Activated CD8-positive, alpha-beta memory T cell treated with anti-CD3 and anti-CD28 coated beads, Interleukin-2, amount 50 U/mL, for 4 hours (primary cell): ENCODE measurements around the gene GJB3.
"Not testable (repeated sequence)": the region's sequence is repeated elsewhere in the genome, so short reads cannot be mapped to it uniquely, and the experiment has no call there.

Source experiments
- DNase-seq: peaks from one replicate; pipeline ENCODE4 v3.0.0-alpha.2; 2020

The GJB3 gene

DNA sequence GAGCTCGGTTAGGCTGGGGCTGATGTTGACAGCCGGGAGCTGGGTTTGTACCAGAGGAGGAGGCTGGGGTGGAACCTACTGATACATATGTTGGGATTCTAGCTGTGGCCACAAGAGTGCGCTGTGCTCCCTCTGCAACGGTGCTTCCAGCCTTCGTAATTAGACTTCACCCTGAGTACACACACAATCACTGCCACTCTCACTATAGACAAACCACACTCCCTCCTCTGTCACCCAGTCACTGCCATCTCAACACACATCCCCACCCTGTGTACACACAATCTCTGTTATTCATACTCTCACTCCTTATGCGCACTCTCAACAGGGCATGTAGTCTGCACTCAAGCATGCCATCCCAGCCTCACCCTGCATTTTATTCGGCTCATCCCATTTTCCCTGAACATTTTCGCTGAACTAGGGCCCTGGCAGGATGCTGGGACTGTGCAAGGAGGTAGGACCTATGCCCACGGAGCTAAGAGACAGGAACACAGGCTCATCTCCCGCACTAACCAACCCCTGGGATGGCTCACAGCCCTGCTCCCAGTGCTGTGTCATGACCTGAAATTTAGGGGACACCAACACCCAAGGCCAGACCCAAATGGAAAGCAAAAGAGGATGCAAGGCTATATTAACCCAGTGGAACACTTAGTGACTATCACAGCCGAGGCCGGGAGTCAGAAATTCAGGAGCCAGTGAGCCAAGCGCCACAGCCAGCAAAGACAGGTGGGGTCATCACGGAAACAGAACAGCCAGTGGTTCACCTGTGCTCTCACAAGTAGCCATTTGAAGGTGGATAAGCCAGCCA, 5.7 kb downstream of the GJB3 start:
- DNase-seq = peak; percentile 66

DNA sequence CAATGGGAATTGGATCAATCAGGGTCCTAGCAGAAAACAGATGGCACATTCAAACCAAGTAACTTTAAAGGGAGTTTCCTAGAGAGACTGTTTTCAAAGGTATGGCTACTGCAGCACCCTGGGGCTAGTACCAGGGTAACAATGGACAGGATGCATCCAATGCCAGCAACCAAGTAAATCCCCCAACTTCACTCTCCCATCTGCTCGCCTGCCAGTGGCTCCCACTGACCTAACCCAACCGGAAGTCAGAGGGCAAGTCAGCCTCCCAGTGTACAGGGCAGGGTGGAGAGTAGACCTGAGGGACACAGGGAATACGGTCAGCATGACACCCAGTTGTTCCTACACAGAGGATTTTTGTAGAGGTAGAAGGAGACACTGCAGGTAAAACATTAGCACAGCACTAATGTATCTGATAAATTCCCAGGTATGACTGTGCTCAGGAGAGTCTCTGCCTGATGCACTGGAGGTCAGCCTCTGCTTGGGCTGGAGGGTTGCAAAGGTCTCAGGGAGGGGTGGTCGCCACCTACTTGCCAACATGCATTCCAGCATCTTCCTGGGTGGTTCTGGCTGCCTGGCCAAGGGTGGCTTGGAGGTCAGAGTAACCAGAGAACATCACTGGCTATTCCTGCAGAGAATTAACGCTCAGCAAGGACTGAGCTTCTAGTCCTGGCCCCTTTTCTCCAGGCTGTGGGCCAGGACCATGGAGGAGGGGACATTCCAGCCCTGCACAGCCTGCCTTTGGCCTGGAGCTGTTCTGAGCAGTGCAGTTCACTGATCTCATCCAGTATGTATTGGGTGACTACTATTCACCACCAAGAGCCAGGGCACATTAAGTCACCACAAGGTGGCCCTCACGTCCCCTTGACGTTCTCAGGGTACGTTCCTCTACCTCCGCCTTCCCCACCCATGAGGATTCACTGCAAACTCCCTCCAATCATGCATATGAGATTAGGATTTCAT, 6.7 kb downstream of the GJB3 start:
- no peak for DNase-seq

DNA sequence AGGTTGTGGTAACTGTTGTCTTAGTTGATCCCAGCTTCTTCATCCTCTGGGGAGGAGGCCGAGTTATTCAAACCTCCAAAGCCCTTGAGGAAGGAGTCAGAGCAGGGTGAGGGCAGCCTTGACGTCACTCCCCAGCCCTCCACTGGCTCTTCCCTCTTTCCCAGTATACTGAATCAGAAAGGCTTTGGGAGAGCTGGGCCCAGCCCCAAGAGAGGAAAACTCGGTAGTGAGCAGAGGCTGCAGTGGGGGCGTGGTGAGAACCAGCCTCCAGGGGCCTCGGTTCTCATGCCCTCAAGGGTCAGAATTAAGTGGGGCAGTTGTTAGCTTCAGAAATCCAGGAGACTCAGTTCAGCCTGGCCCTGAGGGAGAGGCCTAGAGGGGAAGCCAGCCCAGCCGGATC, 10.0 kb downstream of the GJB3 start:
- DNase-seq = no peak

DNA sequence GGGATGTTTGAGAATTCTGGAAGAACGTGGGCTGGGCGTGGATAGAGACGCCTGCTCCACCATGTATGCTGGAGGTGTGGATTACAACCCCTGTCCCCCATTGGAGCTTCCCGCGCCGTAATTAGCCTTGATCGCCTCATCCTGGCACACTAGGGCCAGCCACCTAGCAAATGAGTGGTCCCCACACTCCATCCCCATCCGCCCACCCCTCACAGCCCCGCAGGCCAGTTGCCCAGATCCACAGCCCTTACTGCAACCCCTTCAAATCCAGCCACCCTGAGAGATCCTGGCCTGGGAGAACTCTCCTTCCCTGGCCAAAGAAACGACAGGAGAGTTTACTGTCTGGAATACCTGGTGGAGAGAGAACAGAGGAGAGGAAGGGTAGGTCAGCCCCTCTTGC, 11.4 kb downstream of the GJB3 start:
- DNase-seq = no peak

DNA sequence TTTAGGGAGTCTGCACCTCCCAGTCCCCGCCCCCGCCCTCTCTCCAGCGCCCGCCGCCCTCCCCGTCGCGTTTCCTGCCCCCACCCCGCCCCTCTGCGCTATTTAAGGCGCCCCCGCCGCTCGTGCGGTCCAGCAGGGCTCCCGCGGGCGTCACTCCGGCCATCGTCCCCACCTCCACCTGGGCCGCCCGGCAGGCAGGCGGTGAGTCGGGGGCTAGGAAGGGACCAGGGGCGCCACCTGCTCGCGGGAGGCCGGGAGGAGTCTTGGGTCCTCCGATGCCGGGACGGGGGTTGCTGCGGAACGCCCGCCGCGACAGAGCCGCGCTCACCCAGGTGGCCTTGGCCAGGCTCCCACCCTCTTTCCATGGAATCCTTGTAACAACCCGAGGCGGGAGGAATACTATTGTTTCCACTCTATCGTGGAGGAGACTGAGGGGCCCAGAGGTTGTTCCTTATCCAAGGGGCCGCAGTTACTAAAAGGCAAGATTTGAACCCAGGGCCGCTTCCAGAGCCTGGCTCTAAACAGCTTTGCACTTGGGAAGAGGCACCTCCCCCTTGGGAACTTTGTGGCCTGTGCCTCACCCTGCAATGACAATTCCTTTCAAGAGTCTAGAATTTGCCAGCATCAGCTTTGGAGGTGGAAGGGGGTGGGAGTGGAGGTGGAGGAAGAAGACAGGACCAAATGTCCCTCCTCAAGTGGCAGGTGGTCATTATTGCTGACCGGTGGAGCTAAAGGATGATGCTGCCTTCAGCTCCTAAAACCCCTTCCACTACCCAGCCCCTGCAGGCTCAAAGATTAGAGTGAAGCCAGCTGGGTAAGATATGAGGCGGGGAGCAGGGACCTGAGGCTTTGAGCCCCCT, 12.1 kb downstream of the GJB3 start, which contains the start of gene GJA4:
GJA4 (plus strand) TSS at position 132 of the 860 bp plus-strand sequence. CDS start 1,215 bp downstream, outside the sequence.
- DNase-seq = no peak

DNA sequence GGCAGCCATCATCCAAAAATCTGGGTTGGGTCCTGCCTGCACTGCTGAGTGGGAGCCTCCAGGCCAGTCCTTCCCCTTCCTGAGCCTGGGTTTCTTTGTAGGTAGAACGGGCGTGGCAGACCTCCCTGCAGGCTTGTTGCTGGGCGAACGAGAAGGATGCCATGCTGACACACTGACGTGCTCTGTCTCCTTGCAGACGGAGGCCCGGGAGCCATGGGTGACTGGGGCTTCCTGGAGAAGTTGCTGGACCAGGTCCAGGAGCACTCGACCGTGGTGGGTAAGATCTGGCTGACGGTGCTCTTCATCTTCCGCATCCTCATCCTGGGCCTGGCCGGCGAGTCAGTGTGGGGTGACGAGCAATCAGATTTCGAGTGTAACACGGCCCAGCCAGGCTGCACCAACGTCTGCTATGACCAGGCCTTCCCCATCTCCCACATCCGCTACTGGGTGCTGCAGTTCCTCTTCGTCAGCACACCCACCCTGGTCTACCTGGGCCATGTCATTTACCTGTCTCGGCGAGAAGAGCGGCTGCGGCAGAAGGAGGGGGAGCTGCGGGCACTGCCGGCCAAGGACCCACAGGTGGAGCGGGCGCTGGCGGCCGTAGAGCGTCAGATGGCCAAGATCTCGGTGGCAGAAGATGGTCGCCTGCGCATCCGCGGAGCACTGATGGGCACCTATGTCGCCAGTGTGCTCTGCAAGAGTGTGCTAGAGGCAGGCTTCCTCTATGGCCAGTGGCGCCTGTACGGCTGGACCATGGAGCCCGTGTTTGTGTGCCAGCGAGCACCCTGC, 13.2 kb downstream of the GJB3 start:
- no peak for DNase-seq

DNA sequence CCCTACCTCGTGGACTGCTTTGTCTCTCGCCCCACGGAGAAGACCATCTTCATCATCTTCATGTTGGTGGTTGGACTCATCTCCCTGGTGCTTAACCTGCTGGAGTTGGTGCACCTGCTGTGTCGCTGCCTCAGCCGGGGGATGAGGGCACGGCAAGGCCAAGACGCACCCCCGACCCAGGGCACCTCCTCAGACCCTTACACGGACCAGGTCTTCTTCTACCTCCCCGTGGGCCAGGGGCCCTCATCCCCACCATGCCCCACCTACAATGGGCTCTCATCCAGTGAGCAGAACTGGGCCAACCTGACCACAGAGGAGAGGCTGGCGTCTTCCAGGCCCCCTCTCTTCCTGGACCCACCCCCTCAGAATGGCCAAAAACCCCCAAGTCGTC, 13.8 kb downstream of the GJB3 start:
- no peak for DNase-seq

DNA sequence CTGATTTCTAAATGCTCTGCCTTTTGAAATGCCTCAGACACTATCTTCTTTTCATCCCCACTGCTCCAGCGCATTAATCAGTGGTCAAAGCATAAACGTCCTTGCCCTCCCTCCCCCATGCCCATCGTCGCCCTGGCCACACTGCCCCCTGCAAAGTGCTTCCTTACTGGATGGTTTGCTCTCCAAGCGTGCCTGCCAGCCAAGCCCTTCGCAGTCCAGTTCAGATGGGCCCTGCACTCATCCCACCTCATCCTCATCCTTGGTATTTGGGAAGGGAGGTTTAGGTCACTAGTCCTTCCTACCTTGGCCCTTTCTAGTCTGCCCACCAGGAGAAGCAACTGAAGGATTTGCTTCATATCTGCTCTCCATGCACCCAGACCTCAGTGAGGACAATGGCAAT, 14.9 kb downstream of the GJB3 start:
- no peak for DNase-seq

DNA sequence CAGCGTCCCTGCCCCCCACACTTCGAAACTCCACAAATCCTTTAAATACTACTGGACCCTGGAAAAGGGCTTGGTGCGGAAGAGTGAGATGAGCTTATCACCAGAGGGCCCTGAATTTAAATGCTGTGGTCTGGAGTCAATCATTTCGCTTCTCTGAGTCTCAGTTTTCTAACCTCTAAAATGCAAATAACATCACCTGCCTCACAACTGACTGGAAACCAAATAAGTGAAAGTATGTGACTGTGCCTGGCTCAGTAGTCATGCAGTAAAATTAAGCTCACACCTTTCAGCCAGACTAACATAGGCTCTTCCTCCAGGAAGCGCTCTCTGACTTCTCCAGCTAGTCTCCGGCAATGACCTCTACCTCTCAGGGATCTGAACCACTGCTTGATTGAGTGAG, 16.0 kb downstream of the GJB3 start:
- DNase-seq = no peak

DNA sequence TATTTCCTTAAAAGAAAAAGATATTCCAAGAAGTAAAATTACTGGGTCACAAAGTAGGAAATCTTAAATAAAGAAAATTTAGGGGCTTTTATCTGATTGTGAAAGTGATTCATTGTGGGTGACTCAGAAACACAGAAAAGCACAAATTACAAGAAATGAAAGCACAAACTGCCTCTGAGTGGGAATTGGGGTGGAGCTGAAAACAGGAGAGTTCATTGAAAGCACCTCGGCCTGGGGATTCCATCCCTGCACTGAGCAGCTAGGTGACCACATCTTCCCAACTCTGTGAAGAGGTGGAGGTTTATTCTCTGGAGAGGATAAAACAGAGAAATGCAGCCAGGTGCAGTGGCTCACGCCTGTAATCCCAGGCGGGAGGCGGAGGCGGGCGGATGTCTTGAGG, 19.2 kb downstream of the GJB3 start:
- DNase-seq = no peak

DNA sequence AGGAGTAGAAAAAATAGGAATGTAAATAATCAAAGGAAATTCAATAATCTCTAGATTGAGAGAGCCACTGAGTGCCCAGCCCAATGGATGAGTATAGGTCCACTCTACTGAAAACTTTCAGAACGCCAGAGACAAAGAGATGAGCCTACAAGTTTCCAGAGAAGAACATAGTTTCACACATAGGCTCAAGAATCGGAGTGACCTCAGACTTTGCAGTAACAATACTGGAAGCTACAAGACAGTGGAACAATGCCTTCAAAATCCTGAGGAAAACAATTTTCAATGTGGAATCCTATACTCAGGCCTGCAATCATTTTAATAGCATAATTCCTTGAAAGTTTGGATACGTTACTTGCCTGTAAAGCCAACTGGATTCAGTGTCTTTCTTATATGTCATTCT, 22.8 kb downstream of the GJB3 start:
- DNase-seq = no peak

DNA sequence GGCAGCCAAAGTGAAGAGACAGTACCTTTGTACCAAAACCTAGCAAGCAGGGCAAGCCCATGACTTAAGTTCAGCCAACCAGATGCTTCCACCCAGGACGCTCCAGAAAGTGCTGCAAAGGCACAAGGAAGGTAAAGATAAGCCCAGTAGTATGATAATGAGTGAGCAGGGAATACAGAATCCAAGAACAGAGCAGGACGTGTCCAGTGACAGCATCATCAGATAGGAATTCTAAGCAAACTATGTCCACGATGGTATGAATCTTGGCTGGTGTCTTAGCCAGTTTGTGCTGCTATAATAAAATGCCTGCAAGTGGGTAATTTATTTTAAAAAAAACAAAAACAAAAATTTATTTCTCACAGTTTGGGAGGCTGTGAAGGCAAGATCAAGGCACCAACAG, 25.4 kb downstream of the GJB3 start:
- no peak for DNase-seq

DNA sequence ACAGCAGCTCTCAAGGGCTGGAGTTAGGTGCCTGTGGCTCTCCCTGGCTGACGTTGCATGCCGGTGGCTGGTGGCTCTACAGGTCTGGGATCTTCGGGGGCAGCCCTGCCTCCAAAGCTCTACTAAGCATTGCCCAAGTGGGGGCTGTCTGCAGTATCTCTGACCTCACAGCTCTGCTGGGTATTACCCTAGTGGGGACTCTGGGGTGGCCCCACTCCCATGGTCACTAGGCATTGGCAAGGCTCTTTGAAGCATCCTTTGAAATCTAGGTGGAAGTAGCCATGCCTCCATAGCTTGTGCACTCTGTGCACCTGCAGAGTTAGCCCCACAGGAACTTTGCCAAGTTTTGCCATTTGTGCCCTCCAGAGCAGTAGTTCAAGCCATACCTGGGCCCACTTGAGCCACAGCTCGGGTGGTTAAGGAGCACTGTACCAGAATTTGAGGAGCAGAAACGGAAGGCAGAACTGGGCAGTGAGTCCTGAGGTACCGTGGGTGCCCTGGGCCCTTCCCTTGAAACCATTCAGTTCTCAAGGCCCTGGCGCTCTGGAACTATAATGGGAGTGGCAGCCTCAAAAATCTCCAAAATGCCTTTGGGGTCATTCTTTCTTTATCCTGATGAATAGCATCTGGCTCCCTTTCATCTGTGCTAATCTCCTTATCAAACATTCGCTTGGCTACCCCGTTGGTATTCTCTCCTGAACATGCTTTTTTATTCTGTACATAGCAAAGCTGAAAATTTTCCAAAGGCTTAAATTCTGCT, 27.2 kb downstream of the GJB3 start:
- DNase-seq = no peak

DNA sequence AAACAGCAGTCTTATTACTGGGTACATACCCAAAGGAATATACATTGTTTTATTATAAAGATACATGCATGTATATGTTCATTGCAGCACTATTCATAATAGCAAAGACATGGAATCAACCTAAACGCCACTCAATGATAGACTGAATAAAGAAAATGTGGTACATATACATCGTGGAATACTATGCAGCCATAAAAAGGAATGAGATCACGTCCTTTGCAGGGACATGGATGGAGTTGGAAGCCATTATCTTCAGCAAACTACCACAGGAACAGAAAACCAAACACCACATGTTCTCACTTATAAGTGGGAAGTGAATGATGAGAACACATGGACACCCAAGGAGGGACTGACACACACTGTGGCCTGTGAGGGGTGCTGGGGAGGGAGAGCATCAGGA, 29.8 kb downstream of the GJB3 start:
- not testable (repeated sequence) for DNase-seq

DNA sequence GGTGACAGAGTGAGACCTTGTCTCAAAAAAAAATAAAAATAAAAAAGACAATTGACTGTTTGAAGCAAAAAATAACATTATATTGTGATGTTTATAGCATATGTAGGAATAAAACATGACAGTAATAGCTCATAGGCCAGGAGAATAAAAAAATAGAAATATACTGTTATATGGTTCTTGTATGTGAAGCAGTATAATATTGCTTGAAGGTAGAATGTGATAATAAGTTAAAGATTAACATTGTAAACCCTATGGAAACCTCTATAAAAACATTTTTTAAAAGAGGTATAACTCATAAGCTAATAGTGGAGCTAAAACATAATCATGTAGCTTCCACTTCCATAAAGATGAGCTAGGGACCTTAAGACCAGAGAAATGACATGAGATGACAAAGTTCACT, 35.3 kb downstream of the GJB3 start:
- no peak for DNase-seq

DNA sequence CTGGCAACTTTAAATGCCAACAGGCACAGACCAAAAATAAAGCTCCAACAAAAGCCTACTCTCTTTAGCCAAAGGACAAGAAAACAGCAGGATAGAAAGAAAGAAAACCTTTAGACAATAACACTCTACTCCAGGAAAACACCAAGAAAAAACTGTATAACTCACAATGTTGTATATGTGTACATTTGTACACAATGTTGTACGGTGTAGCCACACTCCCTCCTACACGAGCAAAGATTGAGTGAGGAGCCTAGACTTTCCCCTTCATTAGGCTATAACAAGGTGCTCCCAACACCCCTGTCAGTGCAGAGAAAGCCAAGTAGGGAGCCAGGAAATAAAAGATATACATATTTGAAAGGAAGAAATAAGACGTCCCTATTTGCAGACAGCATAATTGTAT, 35.8 kb downstream of the GJB3 start:
- DNase-seq = no peak

DNA sequence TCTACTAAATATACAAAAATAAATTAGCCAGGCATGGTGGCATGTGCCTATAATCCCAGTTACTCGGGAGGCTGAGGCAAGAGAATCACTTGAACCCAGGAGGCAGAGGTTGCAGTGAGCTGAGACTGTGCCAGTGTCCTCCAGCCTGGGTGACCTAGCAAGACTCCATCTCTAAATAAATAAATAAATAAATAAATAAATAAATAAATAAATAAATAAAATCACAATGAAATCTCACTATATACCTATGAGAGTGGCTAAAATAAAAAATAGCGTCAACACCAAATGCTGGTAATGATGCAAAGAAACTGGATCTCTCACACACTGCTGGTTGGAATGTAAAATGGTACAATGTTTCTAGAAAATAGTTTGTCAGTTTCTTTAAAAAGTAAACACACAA, 37.8 kb downstream of the GJB3 start:
- DNase-seq = not testable (repeated sequence)

DNA sequence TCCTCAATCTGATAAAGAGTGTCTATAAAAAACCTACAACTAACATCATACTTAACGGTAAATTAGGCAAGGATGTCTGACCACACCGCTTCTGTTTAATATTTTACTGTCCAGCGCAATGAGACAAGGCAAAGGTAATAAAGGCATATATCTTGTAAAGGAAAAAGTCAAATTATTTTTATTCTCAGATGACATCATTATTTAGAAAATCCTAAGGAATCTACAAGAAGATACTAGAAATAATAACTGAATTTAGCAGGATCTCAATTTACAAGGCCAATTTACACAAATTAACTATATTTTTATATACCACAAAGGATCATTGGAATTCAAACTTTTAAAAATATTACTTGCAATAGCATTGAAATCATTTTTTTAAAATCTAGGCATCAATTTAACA, 41.2 kb downstream of the GJB3 start:
- DNase-seq = no peak

DNA sequence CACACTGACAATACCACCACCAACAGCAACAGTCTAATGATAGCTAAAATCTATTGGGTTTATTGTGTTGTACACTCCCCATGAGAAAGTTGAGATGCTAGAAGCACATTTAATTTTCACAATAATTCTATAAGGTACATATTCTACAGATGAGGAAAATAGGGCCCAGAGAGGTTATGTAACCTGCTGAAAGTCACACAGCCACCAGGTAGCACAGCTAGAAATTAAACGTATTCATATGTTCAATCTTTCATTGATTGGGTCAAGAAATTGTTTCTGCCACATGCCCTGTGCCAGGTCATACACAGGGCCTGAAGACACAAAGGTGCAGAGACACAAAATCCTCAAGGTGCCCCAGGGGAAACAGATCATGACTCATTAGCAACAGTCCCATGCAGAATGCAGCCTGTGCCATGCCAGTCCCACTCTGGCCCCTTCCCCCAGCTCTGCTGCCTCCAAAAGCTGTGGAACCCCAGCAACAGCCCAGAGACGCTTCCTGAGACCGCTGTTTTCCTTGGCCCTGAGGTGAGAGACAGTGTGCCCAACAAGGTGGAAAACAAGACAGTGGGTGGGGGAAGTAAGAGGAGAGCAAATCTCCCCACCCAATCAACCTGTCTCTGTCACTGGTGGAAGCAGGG, 43.9 kb downstream of the GJB3 start:
- no peak for DNase-seq

DNA sequence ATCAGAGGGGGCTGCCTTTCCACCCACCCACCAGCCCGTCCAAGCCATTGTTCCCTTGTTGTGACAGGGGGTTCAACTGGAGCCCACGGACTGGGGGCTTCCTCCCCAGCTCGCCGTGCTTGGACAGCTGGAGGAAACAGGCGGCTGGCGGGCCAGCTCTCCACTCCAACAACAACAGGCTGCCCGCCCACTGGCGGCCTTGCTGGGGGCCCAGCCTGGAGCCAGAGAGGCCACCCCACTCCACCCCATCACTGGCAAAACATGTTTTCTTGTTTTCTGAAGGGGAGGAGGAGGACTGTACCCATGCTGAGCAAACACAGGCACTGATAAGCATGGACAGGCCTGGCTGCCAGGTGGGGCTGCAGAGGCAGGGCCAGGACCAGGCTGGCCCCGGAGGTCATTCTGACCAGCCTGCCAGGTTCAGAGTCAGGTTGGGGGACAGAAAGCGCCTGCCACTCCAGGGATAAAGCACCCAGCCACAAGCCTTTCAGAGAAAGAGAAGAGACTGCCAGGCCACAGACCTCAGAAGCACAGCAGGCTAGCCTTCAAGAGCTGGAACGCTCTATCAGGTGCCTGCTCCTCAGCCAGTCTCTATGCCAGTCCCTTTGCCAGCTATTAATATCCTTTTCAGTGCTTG, 44.6 kb downstream of the GJB3 start:
- no peak for DNase-seq
